Kidney (tissue), 11 donors: Measurements from ENCODE around the gene DMRTC1. TPM values are rescaled to one million over a fixed set of nuclear protein-coding genes. Genes with fewer than 3 reads are reported as not detected.
"Not testable (repeated sequence)": the region's sequence is repeated elsewhere in the genome, so short reads cannot be mapped to it uniquely, and the experiment has no call there.

ENCODE experiments used
- DNase-seq, 5 donors: peaks; one replicate each; pipeline ENCODE4 v3.0.0-alpha.2; 2013 to 2020
- FAIRE-seq: peaks from 2 replicates; lab custom pipeline; 2012; peaks lifted over from hg19 to GRCh38; lab: Jason Lieb, UNC
- H3K27ac ChIP-seq, 2 donors: one replicate each; pipeline ENCODE4 v1.7.0; 2013; ENCODE audit warnings: low read depth in 2 of 2, low read length in 2 of 2, inconsistent platforms in 1 of 2
- H3K27me3 ChIP-seq: one replicate; pipeline ENCODE4 v1.7.1; 2013; ENCODE audit warnings: low read length, inconsistent platforms; ENCODE audit not compliant: control insufficient read depth, insufficient read depth
- H3K36me3 ChIP-seq, 3 donors: one replicate each; pipeline versions ENCODE4 v1.7.0 to v1.7.1; 2013; ENCODE audit warnings: low read length in 3 of 3, control low read depth in 1 of 3, inconsistent platforms in 1 of 3; ENCODE audit not compliant: insufficient read depth in 3 of 3, control insufficient read depth in 2 of 3
- H3K4me1 ChIP-seq, 3 donors: one replicate each; pipeline versions ENCODE4 v1.7.0 to v1.7.1; 2013; ENCODE audit warnings: low read length in 3 of 3, inconsistent platforms in 1 of 3, low read depth in 1 of 3; ENCODE audit not compliant: control insufficient read depth in 2 of 3, insufficient read depth in 2 of 3
- H3K4me3 ChIP-seq, 3 donors: one replicate each; pipeline versions ENCODE4 v1.7.0 to v1.8.1; 2013; ENCODE audit warnings: low read length in 3 of 3, control low read depth in 1 of 3, inconsistent platforms in 1 of 3
- H3K9ac ChIP-seq, 3 donors: one replicate each; pipeline versions ENCODE4 v1.7.0 to v1.7.1; 2013; ENCODE audit warnings: low read length in 3 of 3, control low read depth in 1 of 3, inconsistent platforms in 1 of 3
- H3K9me3 ChIP-seq, 3 donors: one replicate each; pipeline versions ENCODE4 v1.7.0 to v1.7.1; 2013; ENCODE audit warnings: low read length in 3 of 3, control low read depth in 1 of 3, inconsistent platforms in 1 of 3; ENCODE audit not compliant: control insufficient read depth in 2 of 3, insufficient read depth in 1 of 3
- intact Hi-C: fragments of 100-400 bp; cut with DNase I; formaldehyde crosslinking; loops from one replicate; pipeline ENCODE4 v1.11.1; 2022
- polyA plus RNA-seq: library from polyadenylated mRNA; stranded (reverse); fragments of 350-450 nt; fragmentation: Illumina TruSeq; extraction: RNeasy Lipid Tissue Mini Kit (QIAGEN cat#74804); gene quantifications from one replicate; pipeline ENCODE4 v1.2.3, GENCODE V29; 2014; ENCODE audit warnings: low read depth, low replicate concordance; ENCODE audit not compliant: insufficient read depth
- total RNA-seq: library from RNA; stranded (reverse); fragmentation: NEBNext Ultra II Directional; extraction: Animal tissue kit (Norgen Biotek cat#: 25700); gene quantifications from one replicate; pipeline ENCODE4 v1.2.1, GENCODE V29; 2021
- donor health status: control.
- donor health status: control.
- donor health status: DM: yes; HTN: yes; CAD: no.
- donor health status: Normal renal cell carcinoma (clear cell type).

DMRTC1 gene
- total and polyA plus RNA-seq, 2 donors from 2014 or later = 0.41 TPM; not detected in 1

DNA sequence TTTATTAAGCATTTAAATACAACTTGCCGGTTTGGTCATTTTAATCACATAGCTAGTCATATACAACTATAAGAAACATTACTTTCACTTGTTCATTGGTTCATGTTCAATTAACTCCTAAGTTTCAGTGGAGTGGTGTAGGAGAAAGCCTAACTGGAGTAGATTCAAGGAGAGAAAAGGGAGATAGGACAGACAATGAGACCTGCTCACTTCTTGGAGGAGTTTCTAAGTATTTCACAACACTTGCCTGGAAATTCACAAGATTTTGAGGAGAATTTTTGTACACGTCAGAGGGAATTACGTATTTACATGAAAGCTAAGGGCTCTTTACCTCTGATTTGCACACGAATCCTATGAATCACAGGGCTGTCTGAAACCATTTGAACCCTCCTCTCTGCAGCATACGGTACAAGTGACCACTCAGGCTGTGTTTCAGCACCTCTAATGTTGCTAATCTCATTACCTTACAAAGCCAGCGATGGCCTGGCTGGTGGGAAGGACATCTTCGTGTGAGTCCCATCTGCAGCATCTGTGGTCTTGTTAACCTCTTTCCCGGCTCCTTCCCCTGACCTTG, 6.7 kb downstream of the DMRTC1 start:
- H3K9ac ChIP-seq, H3K27me3 ChIP-seq, H3K9me3 ChIP-seq, intact Hi-C loops, DNase-seq, H3K4me1 ChIP-seq, H3K36me3 ChIP-seq, H3K4me3 ChIP-seq, FAIRE-seq, H3K27ac ChIP-seq: not testable (repeated sequence)

DNA sequence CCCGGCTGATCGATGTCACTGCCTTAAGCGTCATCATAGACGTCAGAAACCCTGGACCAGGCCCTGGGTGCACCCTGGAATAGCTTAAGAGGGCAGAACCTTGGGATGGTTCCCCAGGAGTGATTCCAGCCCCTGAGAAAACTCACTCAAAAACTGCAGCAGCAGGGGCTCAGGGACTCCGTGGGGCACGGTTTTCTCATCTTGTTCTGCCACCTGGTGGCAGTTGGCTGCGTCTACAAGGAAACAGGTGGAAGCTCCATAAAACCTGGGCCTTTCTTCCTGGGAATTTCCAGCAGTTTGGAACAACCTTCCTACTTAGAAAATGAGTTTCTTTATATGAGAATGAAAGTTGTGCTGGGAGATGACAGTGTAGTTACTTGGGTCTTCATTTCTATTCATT, 7.2 kb downstream of the DMRTC1 start:
- peak; percentile 93 for FAIRE-seq
- H3K9ac ChIP-seq, H3K4me1 ChIP-seq, DNase-seq, H3K4me3 ChIP-seq, intact Hi-C loops, H3K27me3 ChIP-seq, H3K9me3 ChIP-seq, H3K27ac ChIP-seq, H3K36me3 ChIP-seq: not testable (repeated sequence)

DNA sequence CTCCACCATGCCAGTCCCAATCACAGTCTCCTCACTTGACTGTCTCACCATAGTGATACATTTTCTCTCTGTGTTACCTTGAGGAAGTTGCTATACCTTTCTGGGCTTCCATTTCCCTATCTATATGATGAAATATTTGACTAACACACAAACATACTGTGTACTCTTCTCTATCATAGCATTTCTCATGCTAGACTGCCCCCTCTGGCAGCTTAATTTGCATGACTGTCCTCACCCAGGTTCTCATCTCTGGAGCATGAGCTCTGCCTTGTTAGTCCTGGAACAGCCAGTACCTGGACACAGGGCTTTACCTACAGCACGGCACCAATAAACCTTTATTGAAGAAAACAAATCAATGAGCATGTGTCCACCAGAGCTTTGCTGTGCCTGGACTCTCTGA, 11.4 kb downstream of the DMRTC1 start:
- H3K4me3 ChIP-seq, H3K27me3 ChIP-seq, H3K4me1 ChIP-seq, FAIRE-seq, DNase-seq, H3K9ac ChIP-seq, H3K27ac ChIP-seq, H3K9me3 ChIP-seq, intact Hi-C loops, H3K36me3 ChIP-seq: not testable (repeated sequence)

DNA sequence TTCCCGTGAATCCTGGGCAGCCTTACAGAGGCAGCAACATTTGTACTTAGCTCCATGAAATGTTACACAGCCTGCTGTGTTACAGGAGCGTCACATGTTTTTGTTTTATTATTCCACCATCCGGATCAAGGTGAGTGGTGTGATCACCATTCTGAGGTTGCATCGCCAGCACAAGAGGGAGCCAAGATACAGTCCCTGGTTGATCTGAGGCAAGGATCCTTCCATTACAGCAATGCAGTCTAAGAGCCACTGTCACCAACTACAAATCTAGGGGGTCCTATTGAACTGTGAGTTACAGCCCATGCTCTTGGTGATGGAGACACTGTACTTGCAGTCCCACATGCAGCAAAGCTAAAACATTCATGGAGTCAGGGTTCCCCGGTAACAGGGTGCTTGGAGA, 27.5 kb downstream of the DMRTC1 start:
- H3K4me3 ChIP-seq, H3K36me3 ChIP-seq, H3K4me1 ChIP-seq, H3K9ac ChIP-seq, H3K27ac ChIP-seq, intact Hi-C loops, H3K9me3 ChIP-seq, FAIRE-seq, H3K27me3 ChIP-seq: not testable (repeated sequence)
- peak in 1 of 5 donors; percentile 6 for DNase-seq

DNA sequence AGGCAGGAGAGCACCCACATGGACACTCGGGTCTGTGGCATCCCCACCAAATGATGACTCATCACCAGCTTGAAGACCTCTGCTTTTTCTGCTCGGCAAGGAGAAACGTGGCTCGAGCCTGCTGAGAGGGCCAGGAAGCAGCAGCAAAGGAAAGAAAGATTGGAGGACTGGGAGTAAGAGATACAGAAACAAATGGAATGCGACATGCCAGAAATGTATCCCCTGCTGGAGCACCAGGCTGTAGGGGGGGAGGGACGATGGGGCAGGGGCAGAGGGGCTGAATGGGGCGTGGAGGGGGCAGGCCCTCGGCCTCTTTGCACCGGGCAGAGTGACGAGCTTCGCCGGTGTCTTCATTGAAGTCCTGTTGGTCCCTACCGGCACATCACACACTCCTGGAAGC, 31.3 kb downstream of the DMRTC1 start, which contains the start of gene FAM236C:
TSS of gene FAM236C (plus strand) at position 301 of the 400 bp plus-strand sequence. CDS start 100 bp downstream, outside the sequence.
- H3K9me3 ChIP-seq, H3K27me3 ChIP-seq, H3K27ac ChIP-seq, H3K4me3 ChIP-seq, H3K4me1 ChIP-seq, DNase-seq, H3K9ac ChIP-seq, H3K36me3 ChIP-seq, intact Hi-C loops, FAIRE-seq: not testable (repeated sequence)

DNA sequence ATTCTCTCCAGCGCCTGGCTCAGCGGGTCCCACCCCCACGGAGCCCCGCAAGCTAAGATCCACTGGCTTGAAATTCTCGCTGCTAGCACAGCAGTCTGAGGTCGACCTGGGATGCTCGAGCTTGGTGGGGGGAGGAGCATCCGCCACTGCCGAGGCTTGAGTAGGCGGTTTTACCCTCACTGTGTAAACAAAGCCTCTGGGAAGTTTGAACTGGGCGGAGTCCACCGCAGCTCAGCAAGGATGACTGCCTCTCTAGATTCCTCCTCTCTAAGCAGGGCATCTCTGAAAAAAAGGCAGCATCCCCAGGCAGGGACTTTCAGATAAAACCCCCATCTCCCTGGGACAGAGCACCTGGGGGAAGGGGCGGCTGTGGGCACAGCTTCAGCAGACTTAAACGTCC, 53.9 kb downstream of the DMRTC1 start:
- H3K27ac ChIP-seq, FAIRE-seq, H3K4me1 ChIP-seq, H3K36me3 ChIP-seq, H3K4me3 ChIP-seq, DNase-seq, H3K27me3 ChIP-seq, intact Hi-C loops, H3K9me3 ChIP-seq, H3K9ac ChIP-seq: not testable (repeated sequence)

DNA sequence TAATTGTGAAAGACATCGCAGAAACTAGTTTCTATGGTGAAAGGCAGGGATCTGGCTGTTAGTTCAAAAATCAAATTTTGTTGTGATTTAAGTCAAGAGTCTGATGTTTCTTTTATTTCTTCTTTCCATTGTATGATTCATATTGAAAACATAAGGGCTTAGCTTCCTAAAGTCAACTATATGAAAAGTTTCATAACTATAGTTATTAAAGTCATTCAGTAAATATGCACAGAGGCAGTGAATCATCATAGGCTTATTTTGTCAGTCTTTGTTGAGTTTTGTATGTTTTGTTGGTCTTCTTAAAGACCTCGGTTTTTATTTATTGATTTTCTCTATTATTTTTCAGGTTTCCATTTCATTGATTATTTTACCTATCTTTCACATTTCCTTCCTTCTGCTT, 60.7 kb downstream of the DMRTC1 start:
- H3K9ac ChIP-seq, DNase-seq, intact Hi-C loops, H3K27ac ChIP-seq, H3K36me3 ChIP-seq, H3K4me3 ChIP-seq, H3K9me3 ChIP-seq, H3K4me1 ChIP-seq, H3K27me3 ChIP-seq: not testable (repeated sequence)
- FAIRE-seq = peak; percentile 38

DNA sequence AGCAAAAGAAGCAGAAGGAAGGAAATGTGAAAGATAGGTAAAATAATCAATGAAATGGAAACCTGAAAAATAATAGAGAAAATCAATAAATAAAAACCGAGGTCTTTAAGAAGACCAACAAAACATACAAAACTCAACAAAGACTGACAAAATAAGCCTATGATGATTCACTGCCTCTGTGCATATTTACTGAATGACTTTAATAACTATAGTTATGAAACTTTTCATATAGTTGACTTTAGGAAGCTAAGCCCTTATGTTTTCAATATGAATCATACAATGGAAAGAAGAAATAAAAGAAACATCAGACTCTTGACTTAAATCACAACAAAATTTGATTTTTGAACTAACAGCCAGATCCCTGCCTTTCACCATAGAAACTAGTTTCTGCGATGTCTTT, 106.1 kb downstream of the DMRTC1 start:
- H3K9ac ChIP-seq, H3K27ac ChIP-seq, intact Hi-C loops, DNase-seq, H3K9me3 ChIP-seq, H3K36me3 ChIP-seq, H3K4me1 ChIP-seq, H3K4me3 ChIP-seq, H3K27me3 ChIP-seq: not testable (repeated sequence)
- FAIRE-seq = peak; percentile 62
